ENCODE measurements around the gene KCTD15.

DNA sequence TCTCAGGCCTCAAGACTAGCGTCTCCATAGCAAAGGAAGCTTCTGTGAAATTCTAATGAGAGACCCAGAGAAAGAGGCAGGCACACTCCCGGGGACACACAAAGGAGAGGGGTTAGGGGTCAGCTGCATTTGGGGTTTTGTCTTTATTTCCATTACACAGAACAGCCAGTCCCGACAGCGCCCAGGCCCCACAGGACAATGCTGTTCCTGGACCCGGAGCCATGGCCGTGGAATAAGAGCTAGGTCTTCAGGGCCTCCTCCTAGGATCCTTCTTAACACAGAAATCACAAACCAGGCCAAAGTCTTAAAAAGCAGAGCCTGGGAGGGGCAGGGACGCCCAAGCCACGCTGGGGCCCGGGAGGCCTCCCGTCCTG lies 22.8 kb downstream of the KCTD15 start:
- no peak for TF ChIP-seq EZH2 (IDR thresholded peaks at IDR 0.05; ENCODE audit: borderline replicate concordance, insufficient read depth, low read depth, low read length, poor library complexity, severe bottlenecking)
- TF ChIP-seq, protein P1, sequence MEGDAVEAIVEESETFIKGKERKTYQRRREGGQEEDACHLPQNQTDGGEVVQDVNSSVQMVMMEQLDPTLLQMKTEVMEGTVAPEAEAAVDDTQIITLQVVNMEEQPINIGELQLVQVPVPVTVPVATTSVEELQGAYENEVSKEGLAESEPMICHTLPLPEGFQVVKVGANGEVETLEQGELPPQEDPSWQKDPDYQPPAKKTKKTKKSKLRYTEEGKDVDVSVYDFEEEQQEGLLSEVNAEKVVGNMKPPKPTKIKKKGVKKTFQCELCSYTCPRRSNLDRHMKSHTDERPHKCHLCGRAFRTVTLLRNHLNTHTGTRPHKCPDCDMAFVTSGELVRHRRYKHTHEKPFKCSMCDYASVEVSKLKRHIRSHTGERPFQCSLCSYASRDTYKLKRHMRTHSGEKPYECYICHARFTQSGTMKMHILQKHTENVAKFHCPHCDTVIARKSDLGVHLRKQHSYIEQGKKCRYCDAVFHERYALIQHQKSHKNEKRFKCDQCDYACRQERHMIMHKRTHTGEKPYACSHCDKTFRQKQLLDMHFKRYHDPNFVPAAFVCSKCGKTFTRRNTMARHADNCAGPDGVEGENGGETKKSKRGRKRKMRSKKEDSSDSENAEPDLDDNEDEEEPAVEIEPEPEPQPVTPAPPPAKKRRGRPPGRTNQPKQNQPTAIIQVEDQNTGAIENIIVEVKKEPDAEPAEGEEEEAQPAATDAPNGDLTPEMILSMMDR (IDR thresholded peaks at IDR 0.05), result no peak
